Uterus (tissue), 4 donors: Measurements from ENCODE around the gene OR52J3. TPM values are rescaled to one million over a fixed set of nuclear protein-coding genes. Genes with fewer than 3 reads are reported as not detected.

Experiments used
- DNase-seq, 2 donors: peaks; one replicate each; pipeline ENCODE4 v3.0.0-alpha.2; 2019 to 2020
- H3K27ac ChIP-seq, 2 donors: fragments of 200-600 bp; sonication (generic); 1 replicate in 1 of 2; 2 replicates in 1 of 2; pipeline ENCODE4 v1.5.1; 2016 to 2018
- H3K27me3 ChIP-seq, 2 donors: fragments of 200-600 bp; sonication (generic); one replicate each; pipeline ENCODE4 v1.5.1; 2018 to 2019; ENCODE audit warnings: control low read depth in 1 of 2
- H3K36me3 ChIP-seq, 2 donors: fragments of 200-600 bp; sonication (generic); one replicate each; pipeline ENCODE4 v1.5.1; 2019; ENCODE audit warnings: control low read depth in 1 of 2
- H3K4me1 ChIP-seq, 2 donors: fragments of 200-600 bp; sonication (generic); one replicate each; pipeline ENCODE4 v1.5.1; 2018 to 2019; ENCODE audit warnings: control low read depth in 1 of 2
- H3K4me3 ChIP-seq, 2 donors: fragments of 200-600 bp; sonication (generic); 1 replicate in 1 of 2; 2 replicates in 1 of 2; pipeline ENCODE4 v1.5.1; 2018 to 2019; ENCODE audit warnings: mild to moderate bottlenecking in 1 of 2
- H3K9me3 ChIP-seq, 2 donors: fragments of 200-600 bp; sonication (generic); one replicate each; pipeline ENCODE4 v1.5.1; 2019; ENCODE audit warnings: control low read depth in 1 of 2
- POLR2A ChIP-seq, 2 donors: fragments of 450-650 bp; IDR thresholded peaks; one replicate each; pipeline ENCODE4 v1.6.1; 2016; ENCODE audit warnings: antibody characterized with exemption in 2 of 2, mild to moderate bottlenecking in 1 of 2, moderate library complexity in 1 of 2
- intact Hi-C: fragments of 100-400 bp; cut with DNase I; formaldehyde crosslinking; loops from one replicate; pipeline ENCODE4 v1.15.1; 2023; ENCODE audit warnings: low total_unique reads
- total RNA-seq, 4 donors: library from RNA; depleted of rRNA in 3 of 4; stranded (reverse); fragments of >200 nt in 3 of 4; gene quantifications; one replicate each; pipeline versions ENCODE4 v1.1.0 to v1.2.4, GENCODE V29; 2014 to 2023
- TF ChIP-seq, protein P1 (sequence below), 4 experiments: fragments of 200-600 bp in 2 of 4; fragments of 450-650 bp in 2 of 4; sonication (generic) in 2 of 4; IDR thresholded peaks; one replicate each; pipeline ENCODE4 v1.5.1; 2016 to 2019; ENCODE audit warnings: antibody characterized with exemption in 4 of 4, mild to moderate bottlenecking in 2 of 4, moderate library complexity in 1 of 4
- donor health status: DM: yes; HTN: yes; CAD: no.

OR52J3 gene
- total RNA-seq, 4 donors from 2014 or later, result not detected

DNA sequence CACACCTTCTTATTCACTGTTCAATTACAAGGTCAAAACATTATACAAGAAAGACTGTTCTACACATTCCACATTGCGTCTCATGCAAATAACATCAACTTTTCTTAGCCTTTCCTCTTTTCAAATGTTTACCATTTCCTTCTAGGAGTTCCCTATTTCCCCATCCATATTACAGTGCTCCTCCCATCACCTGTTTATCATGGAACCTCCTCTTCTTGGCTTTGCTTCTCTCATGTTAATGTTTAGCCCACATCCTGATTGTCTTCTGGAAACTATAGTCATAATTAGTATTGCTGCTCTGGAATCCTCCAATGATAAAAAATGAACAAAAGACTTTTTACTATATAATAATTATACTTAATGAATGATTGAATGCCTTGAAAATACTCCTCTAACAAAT is 44.3 kb downstream of the OR52J3 start:
- Histone ChIP-seq H3K27me3 (no peaks in the 10 kb centered on the region), H3K9me3 (no peaks in the 10 kb centered on the region), H3K4me1 (no peaks in the 10 kb centered on the region), H3K4me3 (no peak overlapping the region), H3K36me3 (no peaks in the 10 kb centered on the region), H3K27ac (no peak overlapping the region)
- TF ChIP-seq, protein P1, sequence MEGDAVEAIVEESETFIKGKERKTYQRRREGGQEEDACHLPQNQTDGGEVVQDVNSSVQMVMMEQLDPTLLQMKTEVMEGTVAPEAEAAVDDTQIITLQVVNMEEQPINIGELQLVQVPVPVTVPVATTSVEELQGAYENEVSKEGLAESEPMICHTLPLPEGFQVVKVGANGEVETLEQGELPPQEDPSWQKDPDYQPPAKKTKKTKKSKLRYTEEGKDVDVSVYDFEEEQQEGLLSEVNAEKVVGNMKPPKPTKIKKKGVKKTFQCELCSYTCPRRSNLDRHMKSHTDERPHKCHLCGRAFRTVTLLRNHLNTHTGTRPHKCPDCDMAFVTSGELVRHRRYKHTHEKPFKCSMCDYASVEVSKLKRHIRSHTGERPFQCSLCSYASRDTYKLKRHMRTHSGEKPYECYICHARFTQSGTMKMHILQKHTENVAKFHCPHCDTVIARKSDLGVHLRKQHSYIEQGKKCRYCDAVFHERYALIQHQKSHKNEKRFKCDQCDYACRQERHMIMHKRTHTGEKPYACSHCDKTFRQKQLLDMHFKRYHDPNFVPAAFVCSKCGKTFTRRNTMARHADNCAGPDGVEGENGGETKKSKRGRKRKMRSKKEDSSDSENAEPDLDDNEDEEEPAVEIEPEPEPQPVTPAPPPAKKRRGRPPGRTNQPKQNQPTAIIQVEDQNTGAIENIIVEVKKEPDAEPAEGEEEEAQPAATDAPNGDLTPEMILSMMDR (IDR thresholded peaks at IDR 0.05), result no peak
- no peak for DNase-seq
- intact Hi-C loops, result no loop called here

- H3K36me3 ChIP-seq, result no peaks in the 10 kb centered on the region
- H3K9me3 ChIP-seq, result no peaks in the 10 kb centered on the region
- intact Hi-C loops, result no loop called here
- H3K27me3 ChIP-seq, result no peaks in the 10 kb centered on the region
- H3K4me3 ChIP-seq, result no peak overlapping the region
- TF ChIP-seq POLR2A (IDR thresholded peaks at IDR 0.05), result no peak
- TF ChIP-seq, protein P1 (IDR thresholded peaks at IDR 0.05), result no peak
- no peaks in the 10 kb centered on the region for H3K4me1 ChIP-seq
- no peak overlapping the region for H3K27ac ChIP-seq
- DNase-seq, result no peak
These were observed 46.7 kb downstream of the OR52J3 start for GRCh38 chr11:5092821-5093585.

DNA sequence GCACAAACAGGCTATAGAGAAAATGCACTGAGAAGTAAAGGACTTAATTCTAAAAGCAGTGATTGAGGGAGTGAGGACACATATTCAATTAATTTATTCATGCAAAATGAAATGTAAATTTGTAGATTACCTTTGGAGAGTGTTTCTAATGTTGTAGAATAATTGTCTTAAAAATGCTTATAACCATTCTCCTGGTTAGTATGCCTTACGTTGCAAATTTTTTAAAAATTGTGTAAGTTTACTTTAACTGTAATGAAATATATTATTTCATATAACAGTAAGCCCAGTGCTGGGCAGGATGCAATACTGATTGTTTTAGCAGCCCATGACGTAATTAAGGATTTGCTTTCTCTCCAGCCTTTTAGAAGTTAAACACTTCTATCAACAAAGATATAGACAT is 49.7 kb downstream of the OR52J3 start:
- Histone ChIP-seq H3K27ac (no peak overlapping the region), H3K27me3 (no peaks in the 10 kb centered on the region), H3K4me3 (no peak overlapping the region), H3K4me1 (no peaks in the 10 kb centered on the region), H3K9me3 (no peaks in the 10 kb centered on the region), H3K36me3 (no peaks in the 10 kb centered on the region)
- no peak for DNase-seq
- intact Hi-C loops, result no loop called here
- TF ChIP-seq POLR2A (IDR thresholded peaks at IDR 0.05), result no peak
- TF ChIP-seq, protein P1 (IDR thresholded peaks at IDR 0.05), result no peak

Other genes starting within 250 kb of the OR52J3 start
- not detected for gene OR52R1, start 242.1 kb upstream of the OR52J3 start, total RNA-seq
- gene OR51F2, start 225.2 kb upstream of the OR52J3 start, total RNA-seq, result not detected
- not detected for gene OR51S1, start 197.3 kb upstream of the OR52J3 start, total RNA-seq
- gene OR51T1, start 164.6 kb upstream of the OR52J3 start, total RNA-seq, result not detected
- not detected for gene OR51A7, start 142.7 kb upstream of the OR52J3 start, total RNA-seq
- gene OR51G2, start 127.2 kb upstream of the OR52J3 start, total RNA-seq, result not detected
- gene OR51G1, start 122.2 kb upstream of the OR52J3 start, total RNA-seq, result not detected
- not detected for gene OR51A4, start 98.9 kb upstream of the OR52J3 start, total RNA-seq
- gene OR51A2, start 90.8 kb upstream of the OR52J3 start, total RNA-seq, result not detected
- not detected for gene OR51L1, start 51.7 kb upstream of the OR52J3 start, total RNA-seq
- gene OR52E2, start 13.1 kb downstream of the OR52J3 start, total RNA-seq, result not detected
- not detected for gene OR52E1, start 23.0 kb downstream of the OR52J3 start, total RNA-seq
- not detected for gene OR52A5, start 91.8 kb downstream of the OR52J3 start, total RNA-seq
- gene OR52A1, start 108.2 kb downstream of the OR52J3 start, total RNA-seq, result not detected
- not detected for gene OR51V1, start 154.2 kb downstream of the OR52J3 start, total RNA-seq
- 1,000 to 10,000 TPM in 1 of 4 donors, 100 to 1,000 TPM in 2, 10 to 100 TPM in 1; 49.8 to 2,778 (median 273) TPM for gene HBB, start 180.5 kb downstream of the OR52J3 start, total RNA-seq
- gene HBD, start 188.0 kb downstream of the OR52J3 start, total RNA-seq, result under 1 TPM in 1 of 4 donors, not detected in 3; 0.90 TPM
- 1 to 10 TPM in 1 of 4 donors, not detected in 3; 5.7 TPM for gene HBG1, start 203.3 kb downstream of the OR52J3 start, total RNA-seq
- 1,000 to 10,000 TPM in 1 of 4 donors, not detected in 3; 1,050 TPM for gene HBG2, start 208.3 kb downstream of the OR52J3 start, total RNA-seq
- gene HBE1, start 223.4 kb downstream of the OR52J3 start, total RNA-seq, result 1 to 10 TPM in 1 of 4 donors, not detected in 3; 4.2 TPM